ENCODE results near the gene LCLAT1.
A peak's percentile ranks its signal among the peaks of the same experiment; 100 is the strongest.

Gene LCLAT1

DNA sequence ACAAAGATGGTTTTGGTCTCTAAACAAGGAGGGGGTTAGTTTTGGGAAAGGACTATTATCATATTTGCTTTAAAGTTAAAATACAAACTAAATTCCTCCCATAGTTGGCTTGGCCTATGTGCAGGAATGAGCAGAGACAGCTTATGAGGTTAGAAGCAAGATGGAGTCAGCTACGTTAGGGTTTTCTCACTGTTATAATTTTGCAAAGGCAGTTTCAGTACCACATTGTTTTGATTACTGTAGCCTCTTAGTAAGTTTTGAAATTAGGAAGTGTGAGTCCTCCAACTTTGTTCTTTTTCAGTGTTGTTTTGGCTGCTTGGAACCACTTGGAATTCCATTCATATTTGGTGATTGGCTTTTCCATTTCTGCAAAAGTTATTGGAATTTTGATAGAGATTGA is 23.4 kb downstream of the LCLAT1 start:
- Histone ChIP-seq H3K4me2 (ENCODE audit: low read length) (no peak overlapping the region), H3K9me3 (ENCODE audit: control insufficient read depth, low read length) (no peaks in the 10 kb centered on the region), H3K36me3 (ENCODE audit: control insufficient read depth, insufficient read depth, low read length) (no peaks in the 10 kb centered on the region), H3K4me1 (no peaks in the 10 kb centered on the region), H3K79me2 (peaks cover 12% of the 10 kb centered on the region), H3K27me3 (ENCODE audit: control insufficient read depth, insufficient read depth, low read length) (no peaks in the 10 kb centered on the region), H3K9ac (no peak overlapping the region), H3K27ac (no peak overlapping the region), H2AFZ (no peak overlapping the region), H3K4me3 (ENCODE audit: low read depth, low read length) (no peak overlapping the region)
- TF ChIP-seq, protein P1, sequence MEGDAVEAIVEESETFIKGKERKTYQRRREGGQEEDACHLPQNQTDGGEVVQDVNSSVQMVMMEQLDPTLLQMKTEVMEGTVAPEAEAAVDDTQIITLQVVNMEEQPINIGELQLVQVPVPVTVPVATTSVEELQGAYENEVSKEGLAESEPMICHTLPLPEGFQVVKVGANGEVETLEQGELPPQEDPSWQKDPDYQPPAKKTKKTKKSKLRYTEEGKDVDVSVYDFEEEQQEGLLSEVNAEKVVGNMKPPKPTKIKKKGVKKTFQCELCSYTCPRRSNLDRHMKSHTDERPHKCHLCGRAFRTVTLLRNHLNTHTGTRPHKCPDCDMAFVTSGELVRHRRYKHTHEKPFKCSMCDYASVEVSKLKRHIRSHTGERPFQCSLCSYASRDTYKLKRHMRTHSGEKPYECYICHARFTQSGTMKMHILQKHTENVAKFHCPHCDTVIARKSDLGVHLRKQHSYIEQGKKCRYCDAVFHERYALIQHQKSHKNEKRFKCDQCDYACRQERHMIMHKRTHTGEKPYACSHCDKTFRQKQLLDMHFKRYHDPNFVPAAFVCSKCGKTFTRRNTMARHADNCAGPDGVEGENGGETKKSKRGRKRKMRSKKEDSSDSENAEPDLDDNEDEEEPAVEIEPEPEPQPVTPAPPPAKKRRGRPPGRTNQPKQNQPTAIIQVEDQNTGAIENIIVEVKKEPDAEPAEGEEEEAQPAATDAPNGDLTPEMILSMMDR (IDR thresholded peaks at IDR 0.05) = no peak

DNA sequence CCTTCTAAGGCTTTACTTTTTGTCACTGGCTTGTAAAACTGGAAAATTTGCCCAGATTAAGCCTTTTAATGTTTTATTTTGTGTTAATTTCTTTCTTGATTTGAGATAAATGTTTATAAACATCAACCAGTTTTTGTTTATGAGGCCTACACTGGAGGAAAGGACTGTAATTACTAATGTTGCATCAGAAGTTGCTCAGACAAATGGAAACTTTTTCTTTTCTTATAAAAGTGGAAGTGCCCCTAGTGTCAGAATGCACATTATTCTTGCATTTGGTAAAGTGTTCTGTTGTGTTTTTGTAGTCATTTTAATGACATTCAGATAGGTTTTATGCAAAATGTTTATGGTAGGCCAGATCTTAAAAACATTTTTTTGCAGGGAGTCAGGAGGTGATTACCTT is 25.3 kb downstream of the LCLAT1 start:
- H3K79me2 ChIP-seq = peaks cover 12% of the 10 kb centered on the region
- H3K4me1 ChIP-seq = no peaks in the 10 kb centered on the region
- H2AFZ ChIP-seq = no peak overlapping the region
- no peak overlapping the region for H3K27ac ChIP-seq
- H3K9me3 ChIP-seq (ENCODE audit: control insufficient read depth, low read length) = no peaks in the 10 kb centered on the region
- no peak overlapping the region for H3K4me2 ChIP-seq (ENCODE audit: low read length)
- H3K36me3 ChIP-seq (ENCODE audit: control insufficient read depth, insufficient read depth, low read length) = no peaks in the 10 kb centered on the region
- no peak overlapping the region for H3K4me3 ChIP-seq (ENCODE audit: low read depth, low read length)
- H3K27me3 ChIP-seq (ENCODE audit: control insufficient read depth, insufficient read depth, low read length) = no peaks in the 10 kb centered on the region
- no peak overlapping the region for H3K9ac ChIP-seq
- TF ChIP-seq, protein P1 (IDR thresholded peaks at IDR 0.05) = no peak

DNA sequence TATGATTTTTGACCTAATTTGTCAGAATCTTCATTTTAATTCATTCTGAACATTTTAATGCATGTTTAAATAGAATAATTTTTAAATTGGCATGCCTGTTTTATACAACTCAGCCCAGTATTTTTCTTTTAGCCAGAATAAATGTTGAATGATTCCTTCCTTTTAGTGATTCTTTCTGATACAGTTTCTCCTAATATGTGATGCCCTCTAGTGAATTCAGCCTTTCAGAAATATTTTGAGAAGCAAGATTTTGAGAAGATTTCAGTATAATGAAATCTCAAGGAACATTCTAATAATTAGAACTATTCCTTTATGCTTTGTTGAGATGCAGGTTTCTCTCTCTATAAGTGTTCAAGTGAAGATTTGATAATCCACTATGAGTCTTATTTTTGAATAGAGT is 28.5 kb downstream of the LCLAT1 start:
- Histone ChIP-seq H3K27me3 (ENCODE audit: control insufficient read depth, insufficient read depth, low read length) (no peaks in the 10 kb centered on the region), H2AFZ (no peak overlapping the region), H3K4me2 (ENCODE audit: low read length) (no peak overlapping the region), H3K4me3 (ENCODE audit: low read depth, low read length) (no peak overlapping the region), H3K36me3 (ENCODE audit: control insufficient read depth, insufficient read depth, low read length) (no peaks in the 10 kb centered on the region), H3K27ac (no peak overlapping the region), H3K9ac (no peak overlapping the region), H3K79me2 (peaks cover 7% of the 10 kb centered on the region), H3K4me1 (no peaks in the 10 kb centered on the region), H3K9me3 (ENCODE audit: control insufficient read depth, low read length) (no peaks in the 10 kb centered on the region)
- TF ChIP-seq, protein P1 (IDR thresholded peaks at IDR 0.05) = peak; percentile 9

DNA sequence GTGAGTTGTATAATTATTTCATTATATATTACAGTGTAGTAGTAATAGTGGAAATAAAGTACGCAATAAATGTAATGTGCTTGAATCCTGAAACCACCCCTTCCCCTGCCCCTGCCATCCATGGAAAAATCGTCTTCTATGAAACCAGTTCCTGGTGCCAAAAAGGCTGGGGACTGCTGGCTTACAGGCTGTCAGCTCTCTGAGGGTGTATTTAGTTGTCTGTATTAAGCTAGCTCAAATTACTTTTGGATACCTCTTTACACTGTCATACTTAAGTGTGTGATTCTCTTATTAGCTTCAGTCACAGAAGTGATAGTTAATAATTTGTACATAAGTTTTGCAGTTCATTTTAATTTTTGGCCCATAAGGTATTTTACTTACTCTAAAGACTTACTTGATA is 29.6 kb downstream of the LCLAT1 start:
- Histone ChIP-seq H3K79me2 (peaks cover 8% of the 10 kb centered on the region), H3K4me2 (ENCODE audit: low read length) (no peak overlapping the region), H2AFZ (no peak overlapping the region), H3K4me3 (ENCODE audit: low read depth, low read length) (no peak overlapping the region), H3K27ac (no peak overlapping the region), H3K4me1 (peaks cover 3% of the 10 kb centered on the region), H3K9me3 (ENCODE audit: control insufficient read depth, low read length) (no peaks in the 10 kb centered on the region), H3K9ac (no peak overlapping the region), H3K36me3 (ENCODE audit: control insufficient read depth, insufficient read depth, low read length) (no peaks in the 10 kb centered on the region), H3K27me3 (ENCODE audit: control insufficient read depth, insufficient read depth, low read length) (no peaks in the 10 kb centered on the region)
- TF ChIP-seq, protein P1 (IDR thresholded peaks at IDR 0.05) = no peak

DNA sequence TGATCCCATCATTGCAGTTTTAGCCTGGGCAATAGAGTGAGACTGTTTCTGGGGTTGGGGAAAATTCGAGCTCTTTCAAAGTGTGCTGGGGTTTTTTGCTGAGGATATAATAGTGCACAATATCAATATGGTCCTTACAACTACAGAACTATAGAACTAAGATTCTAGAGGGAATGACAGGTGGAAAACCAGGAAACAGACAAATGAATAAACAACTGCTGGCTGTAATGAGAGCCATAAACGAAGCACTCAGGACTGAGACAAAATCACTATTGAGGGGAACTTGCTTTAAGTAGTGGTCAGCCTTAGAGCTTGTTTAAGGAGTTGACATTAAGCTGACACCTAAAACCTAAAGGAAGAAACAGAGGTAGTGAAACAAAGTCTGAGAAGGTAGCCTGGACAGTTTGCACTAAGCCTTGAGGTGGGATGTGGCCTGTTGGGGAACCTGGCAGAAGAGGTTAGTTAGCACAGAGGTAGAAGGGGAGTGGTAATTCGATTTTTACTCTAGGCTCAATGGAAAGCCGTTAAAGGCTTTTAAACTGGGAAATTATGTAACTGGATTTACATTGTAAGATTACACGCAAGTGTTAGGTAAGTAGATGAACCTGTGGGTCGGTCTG is 33.8 kb downstream of the LCLAT1 start:
- Histone ChIP-seq H3K9me3 (ENCODE audit: control insufficient read depth, low read length) (no peaks in the 10 kb centered on the region), H3K36me3 (ENCODE audit: control insufficient read depth, insufficient read depth, low read length) (no peaks in the 10 kb centered on the region), H3K79me2 (peaks cover 18% of the 10 kb centered on the region), H2AFZ (no peak overlapping the region), H3K9ac (no peak overlapping the region), H3K27ac (no peak overlapping the region), H3K4me3 (ENCODE audit: low read depth, low read length) (no peak overlapping the region), H3K4me2 (ENCODE audit: low read length) (no peak overlapping the region), H3K4me1 (peaks cover 3% of the 10 kb centered on the region), H3K27me3 (ENCODE audit: control insufficient read depth, insufficient read depth, low read length) (no peaks in the 10 kb centered on the region)
- TF ChIP-seq, protein P1 (IDR thresholded peaks at IDR 0.05) = no peak
